Activated CD8-positive, alpha-beta memory T cell treated with anti-CD3 and anti-CD28 coated beads, Interleukin-2, amount 50 U/mL, for 24 hours (primary cell): ENCODE results near the gene PSMA5.

Experiments
- DNase-seq: peaks from one replicate; pipeline ENCODE4 v3.0.0-alpha.2; 2020; ENCODE audit errors: extremely low read depth

The PSMA5 gene

DNA sequence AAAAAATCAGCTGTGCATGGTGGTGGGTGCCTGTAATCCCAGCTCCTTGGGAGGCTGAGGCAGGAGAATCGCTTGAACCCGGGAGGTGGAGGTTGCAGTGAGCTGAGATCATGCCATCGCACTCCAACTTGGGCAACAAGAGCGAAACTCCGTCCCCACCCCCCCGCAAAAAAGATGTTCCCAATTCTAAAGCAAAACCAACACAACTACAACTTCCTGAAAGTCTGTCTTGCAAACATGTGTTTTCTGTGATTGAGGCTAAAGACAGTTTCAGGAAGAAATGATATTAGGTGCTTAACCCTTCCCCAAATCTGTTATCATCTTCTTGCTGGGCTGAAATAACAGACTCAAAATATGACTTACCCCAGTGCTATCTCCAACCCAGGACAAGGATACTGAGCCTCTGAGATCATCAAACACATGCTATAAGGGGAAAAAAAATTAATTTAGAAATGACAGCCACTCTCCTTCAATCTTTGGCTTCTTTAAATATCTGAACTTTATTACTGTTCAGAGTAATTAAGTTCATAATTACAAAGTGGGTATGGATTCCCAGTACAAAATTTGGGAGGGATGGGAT is 57.0 kb downstream of the PSMA5 start:
- no peak for DNase-seq

DNA sequence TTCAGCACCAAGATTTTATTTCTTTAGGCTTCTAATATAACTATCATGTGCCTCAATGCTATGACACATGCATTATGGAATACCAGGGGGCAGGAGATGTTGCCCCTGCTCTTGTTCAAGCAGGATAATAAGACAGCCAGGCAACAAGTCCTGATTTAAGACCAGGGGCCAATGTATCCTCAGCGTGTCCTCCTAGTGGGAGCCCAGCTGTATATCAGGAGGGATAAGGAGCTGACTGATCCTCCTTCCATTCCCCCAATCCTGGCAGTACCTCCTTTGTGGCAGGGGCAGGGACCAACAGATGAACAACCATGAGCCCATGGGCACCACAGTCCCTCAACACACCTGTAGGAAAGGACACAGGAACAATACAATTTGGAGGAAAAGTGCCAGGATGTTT is 57.8 kb downstream of the PSMA5 start:
- DNase-seq, result no peak

DNA sequence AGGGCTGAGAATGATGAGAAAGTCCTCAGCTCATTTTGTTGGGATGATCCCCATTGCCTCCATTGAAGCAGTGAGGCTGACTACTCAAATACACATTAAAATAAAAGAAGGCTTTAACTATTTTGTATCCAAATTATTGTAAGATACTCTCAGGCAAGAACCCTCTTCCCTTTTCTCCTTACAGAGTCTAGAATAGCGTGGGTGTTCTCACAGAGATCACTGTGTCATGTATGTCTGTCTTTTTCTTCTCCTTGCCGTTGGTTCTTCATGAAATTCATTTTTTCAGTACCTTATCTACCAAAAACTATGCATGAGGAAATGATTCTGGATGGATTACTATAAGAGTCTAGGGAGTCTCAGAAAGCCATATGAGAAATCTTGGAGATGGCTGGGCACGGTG is 58.6 kb downstream of the PSMA5 start:
- DNase-seq, result no peak

GRCh38 chr1:109365642-109366204 is 60.5 kb downstream of the PSMA5 start:
- DNase-seq, result no peak

GRCh38 chr1:109361649-109362048 is 64.6 kb downstream of the PSMA5 start:
- no peak for DNase-seq

GRCh38 chr1:109361069-109361468 is 65.2 kb downstream of the PSMA5 start:
- no peak for DNase-seq

GRCh38 chr1:109357616-109358015 is 68.6 kb downstream of the PSMA5 start:
- DNase-seq, result no peak

DNA sequence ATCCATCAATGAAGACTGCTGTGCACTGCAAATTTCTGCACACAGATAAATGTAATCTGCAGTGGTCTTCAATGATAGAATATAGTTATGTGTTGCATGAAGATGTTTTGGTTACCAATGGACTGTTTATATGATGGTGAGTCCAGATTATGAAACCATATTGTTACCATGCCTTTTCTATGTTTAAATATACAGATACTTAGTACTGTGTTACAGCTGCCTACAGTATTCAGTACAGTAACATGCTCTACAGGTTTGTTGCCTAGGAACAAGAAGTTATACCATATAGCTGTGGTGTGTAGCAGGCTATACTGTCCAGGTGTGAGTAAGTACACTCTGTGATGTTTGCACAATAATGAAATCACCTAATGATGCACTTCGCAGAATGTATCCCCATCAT is 69.3 kb downstream of the PSMA5 start:
- DNase-seq, result no peak

- no peak for DNase-seq
Measured at GRCh38 chr1:109356505-109356904, 69.7 kb downstream of the PSMA5 start.

- no peak for DNase-seq
Measured at GRCh38 chr1:109354929-109355328, 71.3 kb downstream of the PSMA5 start.

GRCh38 chr1:109351457-109351856 is 74.8 kb downstream of the PSMA5 start:
- DNase-seq, result no peak

DNA sequence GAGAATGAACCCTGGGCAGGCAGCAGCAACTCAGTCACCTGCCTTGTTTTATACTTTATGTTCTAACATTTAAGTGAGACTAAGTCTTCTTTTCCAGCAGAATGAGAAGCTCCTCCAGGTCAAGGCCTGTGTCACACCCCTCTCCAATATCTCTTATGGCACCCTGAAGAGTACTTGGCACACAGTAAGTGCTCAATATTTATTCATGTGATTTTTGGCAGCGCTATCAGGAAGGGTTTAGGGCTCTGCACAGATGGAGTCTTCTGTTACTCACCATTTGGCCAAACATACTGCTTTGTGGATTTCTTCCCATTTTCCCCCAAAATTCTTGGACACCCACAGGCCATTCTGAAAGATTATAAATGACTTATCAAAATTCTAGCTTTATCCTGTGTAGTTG is 75.6 kb downstream of the PSMA5 start:
- DNase-seq, result no peak

DNA sequence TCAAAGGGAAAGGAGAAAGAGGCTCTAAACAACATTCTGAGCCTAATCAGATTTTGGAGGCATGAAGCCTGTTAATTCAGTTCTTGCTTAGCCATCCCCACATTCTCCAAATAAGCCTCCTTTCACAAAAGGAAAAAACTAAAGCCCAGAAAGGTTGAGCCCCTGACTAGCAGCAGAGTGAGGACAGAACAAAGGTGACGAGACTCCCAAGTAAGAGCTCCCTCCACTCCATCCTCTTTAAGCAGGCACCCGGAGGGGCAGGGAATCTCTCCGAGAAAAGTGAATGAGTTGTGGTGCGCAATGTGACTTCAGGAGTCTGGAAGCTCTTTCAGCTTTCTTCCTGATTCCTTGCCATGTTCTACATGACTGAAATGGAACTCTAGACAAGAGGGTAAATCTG is 76.1 kb downstream of the PSMA5 start:
- DNase-seq, result no peak
